Measurements from ENCODE around the gene ENTPD1.

GRCh38 chr10:95848841-95849240 is 92.9 kb downstream of the ENTPD1 start:
- no peak for TF ChIP-seq POLR2A (IDR thresholded peaks at IDR 0.05; ENCODE audit: borderline replicate concordance, extremely low read depth, insufficient read depth, insufficient read length)
- TF ChIP-seq POLR2AphosphoS5 (IDR thresholded peaks at IDR 0.05; ENCODE audit: low read depth, low read length), result no peak
- TF ChIP-seq CTCF (IDR thresholded peaks at IDR 0.05 in 2 of 3, conservative IDR thresholded peaks at IDR 0.05 in 1 of 3; ENCODE audit: borderline replicate concordance in 1 of 3, insufficient read depth in 1 of 3, low read depth in 2 of 3, low read length in 2 of 3), result no peak
- no peak for TF ChIP-seq CEBPB (IDR thresholded peaks at IDR 0.05; ENCODE audit: low read depth)
- TF ChIP-seq EZH2 (IDR thresholded peaks at IDR 0.05), result no peak
